IPS DF 19.7 (cell line): ENCODE measurements around the gene AMOTL1.

Source experiments
- DNase-seq: peaks from one replicate; pipeline ENCODE4 v3.0.0-alpha.2; 2013; ENCODE audit warnings: low read depth, low spot score

AMOTL1 gene

GRCh38 chr11:94767701-94768601 lies at the start of gene AMOTL1:
AMOTL1 (plus strand) TSS chr11:94768356; CDS start chr11:94768512, 156 bp downstream.
- peak; percentile 77 for DNase-seq

GRCh38 chr11:94719876-94720275 lies 48.3 kb upstream of the AMOTL1 start:
- no peak for DNase-seq

- DNase-seq: no peak
These were observed 46.4 kb upstream of the AMOTL1 start for GRCh38 chr11:94721565-94722292.

GRCh38 chr11:94722735-94723134 lies 45.4 kb upstream of the AMOTL1 start:
- DNase-seq: no peak

- DNase-seq: no peak
These were observed 43.1 kb upstream of the AMOTL1 start for GRCh38 chr11:94725097-94725496.

- DNase-seq: no peak
These were observed 40.3 kb upstream of the AMOTL1 start for GRCh38 chr11:94727819-94728218.

- DNase-seq: no peak
These were observed 39.6 kb upstream of the AMOTL1 start for GRCh38 chr11:94728541-94728940.

GRCh38 chr11:94728966-94729751 lies 39.0 kb upstream of the AMOTL1 start:
- no peak for DNase-seq

GRCh38 chr11:94730153-94730552 lies 38.0 kb upstream of the AMOTL1 start:
- DNase-seq: no peak

GRCh38 chr11:94731880-94732601 lies 36.1 kb upstream of the AMOTL1 start:
- DNase-seq: no peak

- no peak for DNase-seq
These were observed 35.4 kb upstream of the AMOTL1 start for GRCh38 chr11:94732617-94733281.

GRCh38 chr11:94734563-94735275 lies 33.4 kb upstream of the AMOTL1 start:
- DNase-seq: peak; percentile 91

GRCh38 chr11:94735907-94736306 lies 32.2 kb upstream of the AMOTL1 start:
- no peak for DNase-seq

- no peak for DNase-seq
These were observed 31.0 kb upstream of the AMOTL1 start for GRCh38 chr11:94737171-94737611.

- DNase-seq: no peak
These were observed 29.4 kb upstream of the AMOTL1 start for GRCh38 chr11:94738746-94739145.

- no peak for DNase-seq
These were observed 28.8 kb upstream of the AMOTL1 start for GRCh38 chr11:94739331-94739730.

- no peak for DNase-seq
These were observed 27.8 kb upstream of the AMOTL1 start for GRCh38 chr11:94740083-94741021.

- no peak for DNase-seq
These were observed 27.0 kb upstream of the AMOTL1 start for GRCh38 chr11:94741022-94741679.
